IPS-15b (cell line): ENCODE data around the gene TRABD2B.
"Not testable (repeated sequence)": the region's sequence is repeated elsewhere in the genome, so short reads cannot be mapped to it uniquely, and the experiment has no call there.

ENCODE experiments used
- H3K27me3 ChIP-seq: one replicate; pipeline ENCODE4 v1.6.1; 2013; ENCODE audit warnings: low read length; ENCODE audit not compliant: control insufficient read depth, insufficient read depth
- H3K36me3 ChIP-seq: one replicate; pipeline ENCODE4 v1.6.1; 2013; ENCODE audit warnings: low read length; ENCODE audit not compliant: control insufficient read depth, insufficient read depth
- H3K4me1 ChIP-seq: one replicate; pipeline ENCODE4 v1.6.1; 2013; ENCODE audit warnings: mild to moderate bottlenecking, low read length; ENCODE audit not compliant: control insufficient read depth, insufficient read depth
- H3K4me3 ChIP-seq: one replicate; pipeline ENCODE4 v1.5.1; 2013; ENCODE audit warnings: low read depth, low read length
- H3K9ac ChIP-seq: one replicate; pipeline ENCODE4 v1.6.1; 2013; ENCODE audit warnings: low read depth, mild to moderate bottlenecking, low read length
- H3K9me3 ChIP-seq: one replicate; pipeline ENCODE4 v1.6.1; 2013; ENCODE audit warnings: mild to moderate bottlenecking, low read length; ENCODE audit not compliant: control insufficient read depth, insufficient read depth

The TRABD2B gene

DNA sequence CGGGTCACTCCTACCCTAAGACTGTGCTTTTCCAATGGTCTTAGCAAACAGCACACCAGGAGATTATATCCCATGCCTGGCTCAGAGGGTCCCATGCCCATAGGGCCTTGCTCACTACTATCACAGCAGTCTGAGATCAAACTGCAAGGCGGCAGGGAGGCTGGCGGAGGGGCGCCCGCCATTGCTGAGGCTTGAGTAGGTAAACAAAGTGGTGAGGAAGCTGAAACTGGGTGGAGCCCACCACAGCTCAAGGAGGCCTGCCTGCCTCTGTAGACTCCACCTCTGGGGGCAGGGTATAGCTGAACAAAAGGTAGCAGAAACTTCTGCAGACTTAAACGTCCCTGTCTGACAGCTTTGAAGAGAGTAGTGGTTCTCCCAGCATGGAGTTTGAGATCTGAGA lies 40.7 kb downstream of the TRABD2B start:
- not testable (repeated sequence) for H3K27me3 ChIP-seq, H3K4me3 ChIP-seq, H3K9me3 ChIP-seq, H3K9ac ChIP-seq, H3K4me1 ChIP-seq, H3K36me3 ChIP-seq

DNA sequence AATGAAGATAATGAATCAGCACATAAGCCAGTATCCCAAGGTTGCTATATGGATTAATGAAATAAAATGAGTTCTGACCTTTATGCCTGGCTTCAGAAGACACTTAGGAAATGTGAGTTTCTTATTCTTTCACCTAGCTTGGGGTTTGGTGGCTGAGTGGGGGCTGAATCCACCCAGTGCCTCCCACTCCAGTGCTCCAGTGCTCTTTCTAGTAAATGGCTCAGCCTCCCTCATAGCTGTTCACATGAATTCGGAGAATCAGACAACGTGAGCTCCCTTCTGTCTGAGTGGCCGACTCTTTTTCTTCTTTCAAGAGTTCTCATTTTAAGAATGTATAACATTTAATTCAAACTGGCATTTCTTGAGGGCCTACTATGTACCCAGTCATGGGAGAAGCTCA lies 43.5 kb downstream of the TRABD2B start:
- no peak overlapping the region for H3K4me3 ChIP-seq
- no peaks in the 10 kb centered on the region for H3K9me3 ChIP-seq
- peaks cover 1% of the 10 kb centered on the region for H3K27me3 ChIP-seq
- no peaks in the 10 kb centered on the region for H3K4me1 ChIP-seq
- no peaks in the 10 kb centered on the region for H3K36me3 ChIP-seq
- H3K9ac ChIP-seq, result no peak overlapping the region

DNA sequence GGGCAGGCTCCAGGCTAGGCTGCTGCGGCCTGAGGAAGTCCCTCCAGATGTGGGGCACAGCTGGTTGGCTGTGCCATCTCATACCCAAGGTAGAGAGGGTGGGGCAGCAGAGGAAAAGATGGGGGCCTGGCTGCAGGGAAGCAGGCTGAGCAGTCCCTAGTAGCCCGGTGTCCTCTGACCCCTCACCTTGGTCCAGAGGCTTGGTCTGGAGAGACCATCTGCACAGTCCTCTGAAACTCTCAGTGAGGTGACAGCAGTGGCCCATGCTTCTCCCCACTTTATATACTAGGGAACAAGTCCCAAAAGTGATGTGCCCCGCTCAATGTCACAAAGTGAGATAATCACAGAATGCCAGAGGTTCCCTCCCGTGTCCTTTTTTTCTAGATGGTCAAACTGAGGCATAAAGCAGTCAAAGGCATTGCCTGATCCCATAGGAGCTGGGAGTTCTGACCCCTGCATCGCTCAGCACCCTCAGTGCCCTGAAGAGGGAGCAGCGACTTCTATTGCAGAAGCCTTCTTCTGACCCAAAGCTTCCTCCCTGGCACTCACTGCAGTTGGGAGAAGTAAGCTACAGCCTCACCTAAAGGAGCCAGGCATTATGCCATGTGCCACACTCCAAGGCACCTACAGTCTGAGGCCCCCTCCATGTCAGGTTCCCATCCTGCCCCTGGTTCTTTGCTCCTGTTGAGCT lies 45.5 kb downstream of the TRABD2B start:
- no peak overlapping the region for H3K9ac ChIP-seq
- H3K4me3 ChIP-seq, result no peak overlapping the region
- H3K9me3 ChIP-seq, result no peaks in the 10 kb centered on the region
- peaks cover 5% of the 10 kb centered on the region for H3K27me3 ChIP-seq
- H3K36me3 ChIP-seq, result no peaks in the 10 kb centered on the region
- no peaks in the 10 kb centered on the region for H3K4me1 ChIP-seq

DNA sequence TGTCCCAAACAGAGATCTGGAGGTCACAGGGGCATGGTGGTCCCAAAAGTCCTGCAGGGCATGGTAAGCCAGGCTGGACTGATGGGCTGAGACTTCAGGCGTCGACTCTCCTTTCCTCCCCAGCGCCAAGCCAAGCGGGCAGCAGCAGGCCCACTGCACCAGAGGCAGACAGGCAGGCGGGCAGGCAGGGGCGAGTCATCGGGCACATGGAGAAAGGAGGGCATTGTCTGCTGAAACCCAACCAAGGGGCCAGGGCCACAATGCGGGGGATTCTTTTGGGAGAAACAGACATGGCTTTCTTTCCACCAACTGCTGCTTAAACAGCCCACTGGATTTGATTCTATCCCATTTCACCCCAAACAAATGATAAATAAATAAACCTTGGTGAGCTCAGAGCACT lies 46.2 kb downstream of the TRABD2B start:
- Histone ChIP-seq H3K4me1 (no peaks in the 10 kb centered on the region), H3K4me3 (no peak overlapping the region), H3K27me3 (peaks cover 5% of the 10 kb centered on the region), H3K9me3 (no peaks in the 10 kb centered on the region), H3K36me3 (no peaks in the 10 kb centered on the region), H3K9ac (no peak overlapping the region)

DNA sequence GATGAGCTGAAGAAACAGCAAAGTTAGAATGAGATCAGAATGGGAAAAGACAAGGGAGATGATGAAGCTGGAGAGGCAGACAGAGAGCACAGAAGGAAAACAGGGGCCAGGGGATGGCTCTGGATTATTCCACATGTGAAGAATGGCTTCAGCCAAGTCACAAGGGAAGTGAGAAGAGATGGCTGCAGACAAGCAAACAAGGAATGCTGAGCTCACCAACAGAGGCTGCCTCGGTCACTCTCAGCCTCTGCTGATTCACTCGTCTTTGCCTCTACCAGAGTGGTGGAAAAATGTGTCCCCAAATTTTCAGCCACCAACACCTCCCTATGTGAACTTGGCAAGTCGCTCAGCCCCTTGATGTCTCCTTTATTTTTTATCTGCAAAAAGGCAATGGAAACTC lies 46.7 kb downstream of the TRABD2B start:
- Histone ChIP-seq H3K9me3 (no peaks in the 10 kb centered on the region), H3K4me1 (no peaks in the 10 kb centered on the region), H3K4me3 (no peak overlapping the region), H3K9ac (no peak overlapping the region), H3K36me3 (no peaks in the 10 kb centered on the region), H3K27me3 (peaks cover 5% of the 10 kb centered on the region)

DNA sequence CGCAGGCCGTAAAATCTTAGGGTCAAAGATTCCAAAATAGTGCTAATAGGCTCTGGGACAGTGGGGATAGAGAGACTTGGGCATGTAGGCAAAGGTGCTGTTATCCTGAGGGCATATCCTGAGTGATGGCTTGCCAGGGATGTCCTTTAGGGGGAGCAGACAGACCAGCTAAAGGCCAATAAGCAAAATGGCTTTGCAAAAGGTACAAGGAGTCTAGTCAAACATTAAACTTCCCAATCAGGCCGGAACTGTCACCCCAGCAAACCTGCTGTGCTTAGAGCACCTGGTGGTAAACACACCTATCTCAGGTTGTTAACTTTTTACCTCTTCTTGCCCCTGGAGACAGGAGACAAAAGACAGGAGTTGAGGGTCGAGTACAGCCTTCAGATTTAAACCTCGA lies 49.1 kb downstream of the TRABD2B start:
- no peaks in the 10 kb centered on the region for H3K9me3 ChIP-seq
- no peak overlapping the region for H3K4me3 ChIP-seq

DNA sequence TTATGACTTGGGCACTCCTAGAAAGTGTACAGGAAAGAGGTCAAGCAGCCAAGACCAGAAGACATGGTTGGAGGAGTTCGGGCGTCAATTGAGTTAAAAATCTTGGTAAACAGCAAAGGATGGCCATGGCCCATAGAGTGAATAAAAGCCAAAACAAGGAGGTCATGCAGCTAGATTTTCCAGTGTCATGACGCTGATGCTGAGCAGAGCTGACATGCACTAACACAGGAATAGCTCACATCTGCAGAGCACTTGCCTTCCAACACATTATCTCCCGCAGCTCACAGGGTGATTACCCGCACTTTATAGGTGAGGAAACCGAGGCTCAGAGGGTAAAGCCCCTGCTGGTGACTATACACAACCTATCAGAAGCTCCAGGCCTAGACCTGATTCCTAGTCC lies 49.7 kb downstream of the TRABD2B start:
- H3K4me3 ChIP-seq, result no peak overlapping the region
- no peaks in the 10 kb centered on the region for H3K9me3 ChIP-seq
- H3K36me3 ChIP-seq, result no peaks in the 10 kb centered on the region
- peaks cover 5% of the 10 kb centered on the region for H3K27me3 ChIP-seq
- H3K9ac ChIP-seq, result no peak overlapping the region
- no peaks in the 10 kb centered on the region for H3K4me1 ChIP-seq

More for the DNA sequence above, 49.1 kb downstream of the TRABD2B start:
- no peaks in the 10 kb centered on the region for H3K36me3 ChIP-seq
- H3K4me1 ChIP-seq, result no peaks in the 10 kb centered on the region
- peaks cover 5% of the 10 kb centered on the region for H3K27me3 ChIP-seq
- H3K9ac ChIP-seq, result no peak overlapping the region

DNA sequence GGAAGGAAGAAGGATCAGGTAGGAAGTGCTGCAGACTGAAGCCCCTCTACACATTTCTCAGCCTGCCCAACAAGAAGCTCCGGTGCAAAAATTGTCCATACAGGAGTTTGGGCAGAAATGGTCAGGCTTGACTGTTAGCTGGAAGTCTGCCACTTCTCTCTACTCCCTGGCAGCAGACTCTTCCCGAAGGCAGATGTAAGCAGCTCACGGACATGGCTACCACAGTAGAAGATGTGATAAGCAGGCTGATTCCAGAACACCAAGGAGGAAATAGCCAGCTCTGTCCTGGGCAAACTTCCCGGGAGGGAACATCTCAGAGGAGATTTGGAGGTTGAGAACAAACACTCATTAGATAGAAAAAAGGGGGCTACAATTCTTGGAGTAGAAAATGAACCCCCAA lies 52.6 kb downstream of the TRABD2B start:
- Histone ChIP-seq H3K9me3 (no peaks in the 10 kb centered on the region), H3K4me1 (no peaks in the 10 kb centered on the region), H3K9ac (no peak overlapping the region), H3K4me3 (no peak overlapping the region), H3K36me3 (no peaks in the 10 kb centered on the region), H3K27me3 (peaks cover 5% of the 10 kb centered on the region)

DNA sequence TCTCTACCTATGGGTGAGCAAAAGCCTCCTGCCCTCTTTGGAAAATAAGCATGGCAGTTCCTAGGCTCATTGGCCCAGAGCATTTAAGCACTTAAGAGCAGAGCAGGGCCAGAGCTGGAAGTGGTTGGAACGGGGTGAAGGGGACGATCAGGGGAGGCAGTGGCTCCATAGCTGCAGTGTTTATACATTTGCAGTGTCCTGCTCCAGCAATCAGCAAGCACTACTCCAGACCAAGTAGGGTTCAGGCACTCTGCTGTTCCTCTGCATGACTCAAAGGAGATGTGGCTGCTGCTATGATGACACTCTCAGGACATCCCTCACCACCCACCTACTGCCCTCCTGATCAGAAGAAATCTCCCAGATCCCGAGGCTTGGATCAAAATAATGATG lies 55.0 kb downstream of the TRABD2B start:
- H3K36me3 ChIP-seq, result no peaks in the 10 kb centered on the region
- no peaks in the 10 kb centered on the region for H3K4me1 ChIP-seq
- H3K27me3 ChIP-seq, result no peaks in the 10 kb centered on the region
- no peaks in the 10 kb centered on the region for H3K9me3 ChIP-seq
- H3K9ac ChIP-seq, result no peak overlapping the region
- no peak overlapping the region for H3K4me3 ChIP-seq

DNA sequence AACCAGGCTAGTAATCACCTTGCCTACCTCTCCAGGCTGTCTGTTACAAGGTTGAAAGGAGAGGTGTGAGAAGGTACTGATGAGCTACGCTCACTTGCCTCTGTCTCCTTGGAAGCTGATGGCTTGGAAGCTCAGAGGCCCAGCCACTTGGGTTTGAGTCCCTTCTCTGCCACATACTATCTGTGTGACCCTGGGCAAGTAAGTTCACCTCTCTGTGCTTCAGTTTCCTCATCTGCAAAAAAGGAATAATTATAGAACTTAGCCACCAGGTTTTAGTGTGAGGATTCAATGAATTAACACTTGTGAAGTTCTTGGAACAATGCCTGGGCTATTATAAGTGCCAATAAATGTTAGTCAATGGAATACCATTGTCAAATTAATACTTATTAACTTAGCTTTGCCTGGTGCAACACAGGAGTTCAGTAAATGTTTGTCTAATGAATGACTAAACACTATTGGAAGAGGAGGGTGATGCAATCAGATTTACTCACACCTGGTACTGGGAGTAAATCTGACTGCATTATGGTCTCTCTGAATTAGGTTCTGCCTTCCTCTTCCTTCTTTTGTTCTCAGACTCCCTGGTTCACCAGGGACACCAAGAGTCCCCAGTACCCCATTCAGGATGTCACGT lies 55.5 kb downstream of the TRABD2B start:
- H3K4me1 ChIP-seq, result no peaks in the 10 kb centered on the region
- no peaks in the 10 kb centered on the region for H3K9me3 ChIP-seq
- H3K4me3 ChIP-seq, result no peak overlapping the region
- no peaks in the 10 kb centered on the region for H3K36me3 ChIP-seq
- no peak overlapping the region for H3K9ac ChIP-seq
- H3K27me3 ChIP-seq, result no peaks in the 10 kb centered on the region

DNA sequence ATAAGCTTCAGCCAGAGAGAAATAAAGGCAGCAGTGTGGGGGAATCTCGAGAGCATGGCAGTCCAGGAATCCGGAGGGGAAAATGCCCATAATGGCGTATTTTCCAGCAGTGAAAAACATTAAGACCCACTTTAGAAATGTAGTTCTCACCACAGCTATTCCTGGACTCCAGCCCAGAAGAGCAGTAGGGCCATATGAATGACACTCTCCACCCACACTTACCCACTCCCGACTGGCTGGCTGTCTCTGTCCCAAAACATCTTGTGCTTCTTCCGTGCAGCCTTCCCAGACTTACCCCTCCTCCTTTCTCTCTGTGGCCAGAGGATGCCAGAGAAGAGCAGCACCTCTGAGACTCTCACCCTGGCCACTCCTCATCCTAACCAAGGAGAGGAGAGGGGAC lies 56.4 kb downstream of the TRABD2B start:
- no peaks in the 10 kb centered on the region for H3K4me1 ChIP-seq

DNA sequence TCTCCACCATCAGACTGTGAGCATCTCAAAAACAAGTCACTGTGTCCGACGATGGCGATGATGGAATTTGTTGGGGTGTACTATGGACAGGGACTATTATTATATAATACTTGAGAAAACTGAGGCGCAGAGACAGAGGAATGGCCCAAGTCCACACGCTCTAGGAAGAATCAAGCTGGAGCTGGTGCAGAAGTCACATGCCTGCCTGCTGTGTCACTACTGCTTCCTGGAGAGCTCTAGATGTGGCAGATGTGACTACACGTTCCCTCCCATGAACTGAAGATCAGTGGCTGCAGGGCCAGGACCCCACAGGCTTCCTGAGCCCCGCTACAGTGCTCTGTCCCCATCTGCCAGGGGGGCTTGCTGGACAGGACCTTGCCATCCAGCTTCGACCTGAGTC lies 56.9 kb downstream of the TRABD2B start:
- Histone ChIP-seq H3K9ac (no peak overlapping the region), H3K27me3 (no peaks in the 10 kb centered on the region), H3K4me3 (no peak overlapping the region), H3K9me3 (no peaks in the 10 kb centered on the region), H3K4me1 (no peaks in the 10 kb centered on the region), H3K36me3 (no peaks in the 10 kb centered on the region)

More for the DNA sequence above, 56.4 kb downstream of the TRABD2B start:
- no peaks in the 10 kb centered on the region for H3K27me3 ChIP-seq
- H3K9ac ChIP-seq, result no peak overlapping the region
- no peaks in the 10 kb centered on the region for H3K9me3 ChIP-seq
- H3K4me3 ChIP-seq, result no peak overlapping the region
- no peaks in the 10 kb centered on the region for H3K36me3 ChIP-seq
